GM12865 (cell line): ENCODE data around the gene DHPS.
"Not testable (repeated sequence)": the region's sequence is repeated elsewhere in the genome, so short reads cannot be mapped to it uniquely, and the experiment has no call there.

ENCODE experiments used
- DNase-seq: peaks from one replicate; pipeline ENCODE4 v3.0.0; 2010; ENCODE audit warnings: low read depth
- H3K4me3 ChIP-seq: 2 replicates; pipeline ENCODE4 v1.5.1; 2011; ENCODE audit warnings: mild to moderate bottlenecking, low read depth, low read length, control low read depth
- TF ChIP-seq, protein P1 (sequence below): IDR thresholded peaks from 2 replicates; pipeline ENCODE4 v1.5.1; 2011; ENCODE audit warnings: low read length, control low read depth, low read depth, inconsistent platforms; ENCODE audit not compliant: insufficient read depth; ENCODE audit errors: missing control alignments

The DHPS gene

GRCh38 chr19:12646551-12646950, 35.1 kb downstream of the DHPS start:
- DNase-seq, result no peak
- TF ChIP-seq, protein P1, sequence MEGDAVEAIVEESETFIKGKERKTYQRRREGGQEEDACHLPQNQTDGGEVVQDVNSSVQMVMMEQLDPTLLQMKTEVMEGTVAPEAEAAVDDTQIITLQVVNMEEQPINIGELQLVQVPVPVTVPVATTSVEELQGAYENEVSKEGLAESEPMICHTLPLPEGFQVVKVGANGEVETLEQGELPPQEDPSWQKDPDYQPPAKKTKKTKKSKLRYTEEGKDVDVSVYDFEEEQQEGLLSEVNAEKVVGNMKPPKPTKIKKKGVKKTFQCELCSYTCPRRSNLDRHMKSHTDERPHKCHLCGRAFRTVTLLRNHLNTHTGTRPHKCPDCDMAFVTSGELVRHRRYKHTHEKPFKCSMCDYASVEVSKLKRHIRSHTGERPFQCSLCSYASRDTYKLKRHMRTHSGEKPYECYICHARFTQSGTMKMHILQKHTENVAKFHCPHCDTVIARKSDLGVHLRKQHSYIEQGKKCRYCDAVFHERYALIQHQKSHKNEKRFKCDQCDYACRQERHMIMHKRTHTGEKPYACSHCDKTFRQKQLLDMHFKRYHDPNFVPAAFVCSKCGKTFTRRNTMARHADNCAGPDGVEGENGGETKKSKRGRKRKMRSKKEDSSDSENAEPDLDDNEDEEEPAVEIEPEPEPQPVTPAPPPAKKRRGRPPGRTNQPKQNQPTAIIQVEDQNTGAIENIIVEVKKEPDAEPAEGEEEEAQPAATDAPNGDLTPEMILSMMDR, result no peak
- H3K4me3 ChIP-seq, result no peak overlapping the region

DNA sequence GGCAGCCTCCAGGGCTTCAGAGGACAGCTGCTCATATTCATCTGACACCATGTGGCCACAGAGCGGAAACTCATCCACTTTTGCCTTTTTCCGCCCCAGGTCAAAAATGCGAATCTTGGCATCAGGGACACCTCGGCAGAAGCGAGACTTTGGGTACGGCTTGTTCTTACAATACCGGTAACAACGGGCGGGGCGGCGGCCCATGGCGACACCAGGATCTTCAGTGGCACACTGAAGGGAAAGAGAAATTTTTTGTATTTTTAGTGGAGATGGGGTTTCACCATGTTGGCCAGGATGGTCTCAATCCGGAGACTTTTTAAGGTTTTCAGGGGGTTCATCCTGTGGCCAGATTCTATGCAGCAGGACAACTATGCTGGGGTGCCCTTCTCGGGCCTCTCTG, 38.0 kb downstream of the DHPS start:
- not testable (repeated sequence) for DNase-seq, H3K4me3 ChIP-seq

GRCh38 chr19:12642506-12642905, 39.2 kb downstream of the DHPS start:
- no peak for DNase-seq
- no peak overlapping the region for H3K4me3 ChIP-seq
- TF ChIP-seq, protein P1, result no peak

DNA sequence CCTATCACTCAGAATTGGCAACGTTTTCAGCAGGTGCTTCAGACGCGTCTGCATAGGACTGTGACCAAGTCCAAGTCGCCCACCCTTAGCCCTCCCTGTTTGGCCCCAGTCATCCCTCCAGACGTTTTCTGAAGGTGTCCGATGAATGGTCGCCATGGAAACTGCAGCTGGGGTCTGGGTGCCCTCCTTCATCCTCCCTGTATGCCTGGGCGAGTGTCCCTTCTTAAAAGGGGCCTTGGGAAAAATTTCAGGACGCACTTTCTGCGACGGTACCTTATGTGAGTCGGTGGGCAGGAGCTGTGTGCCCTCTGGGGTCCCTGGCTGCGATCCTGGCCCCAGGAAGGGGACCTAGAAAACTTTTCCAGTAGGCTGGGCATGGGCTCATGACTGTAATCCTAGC, 40.2 kb downstream of the DHPS start:
- H3K4me3 ChIP-seq, result no peak overlapping the region
- no peak for DNase-seq
- TF ChIP-seq, protein P1, result no peak

DNA sequence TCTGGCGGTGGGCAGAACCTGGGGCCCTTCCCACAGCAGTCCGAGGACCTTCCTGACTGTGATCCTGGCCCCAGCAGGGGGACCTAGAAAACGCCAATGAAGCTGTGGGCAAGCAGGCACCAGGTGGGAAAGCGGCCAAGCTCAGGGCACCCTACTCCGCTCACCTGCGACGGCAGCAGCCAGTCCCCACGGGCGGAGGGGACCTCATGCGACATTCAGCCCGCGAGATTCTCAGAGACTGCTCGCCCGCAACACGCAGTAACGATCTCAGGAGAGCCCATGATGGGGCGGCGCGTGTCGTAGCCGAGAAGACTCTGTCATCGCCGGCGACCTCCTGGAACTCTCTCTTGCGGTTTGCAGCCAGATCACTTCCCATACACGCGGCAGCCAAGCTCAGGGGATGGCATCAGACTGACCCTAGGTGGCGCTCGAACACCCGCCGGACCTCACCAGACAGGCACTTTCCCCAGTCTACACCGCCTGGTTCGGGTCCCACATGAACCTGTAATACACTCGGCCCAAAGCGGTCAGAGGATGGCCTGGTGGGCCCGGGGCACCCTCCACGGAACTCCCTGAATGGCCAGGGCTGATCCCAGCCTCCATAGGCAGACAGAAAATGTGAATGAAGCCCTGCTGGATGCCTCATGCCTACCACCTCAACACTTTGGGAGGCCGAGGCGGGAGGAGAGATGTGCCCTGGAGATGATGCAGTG, 41.6 kb downstream of the DHPS start:
- DNase-seq, result peak; percentile 64
- TF ChIP-seq, protein P1, result peak; percentile 27
- H3K4me3 ChIP-seq, result no peak overlapping the region

DNA sequence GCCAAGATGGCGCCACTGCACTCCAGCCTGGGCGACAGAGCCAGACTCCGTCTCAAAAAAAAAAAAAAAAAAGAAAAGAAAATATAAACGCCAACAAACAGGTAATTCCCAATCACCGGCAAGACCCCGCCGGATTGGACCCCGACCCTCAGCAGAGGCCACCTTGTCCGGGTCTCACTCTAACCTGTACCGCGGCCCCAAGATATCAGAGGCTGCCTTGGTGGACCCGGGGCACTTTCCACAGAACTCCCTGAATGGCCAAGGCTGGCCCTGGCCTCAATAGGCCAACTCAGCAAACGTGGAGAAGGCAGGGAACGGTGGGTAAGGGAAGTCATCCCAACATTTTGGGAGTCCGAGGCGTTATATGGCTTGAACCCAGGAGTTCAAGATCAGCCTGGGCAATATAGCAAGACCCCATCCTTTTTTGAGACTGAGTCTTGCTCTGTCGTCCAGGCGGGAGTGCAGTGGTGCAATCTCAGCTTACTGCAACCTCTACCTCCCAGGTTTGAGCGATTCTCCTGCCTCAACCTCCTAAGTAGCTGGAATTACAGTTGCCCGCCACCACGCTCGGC, 43.0 kb downstream of the DHPS start:
- TF ChIP-seq, protein P1, result no peak
- DNase-seq, result no peak

DNA sequence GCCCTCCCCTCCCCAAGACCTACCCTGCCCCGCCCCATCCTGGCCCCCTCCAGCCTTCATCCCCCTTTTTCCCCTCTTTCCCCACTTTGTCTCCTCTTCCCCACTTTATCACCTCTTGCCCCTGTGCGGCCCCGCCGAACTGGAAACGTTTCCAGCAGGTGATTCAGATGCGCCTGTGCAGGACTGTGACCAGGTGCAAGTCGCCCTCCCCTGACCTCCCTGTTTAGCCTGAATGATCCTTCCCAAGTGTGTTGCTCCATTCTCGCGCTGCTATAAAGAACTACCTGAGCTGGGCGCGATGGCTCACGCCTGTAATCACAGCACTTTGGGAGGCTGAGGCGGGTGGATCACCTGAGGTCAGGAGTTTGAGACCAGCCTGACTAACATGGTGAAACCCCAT, 45.0 kb downstream of the DHPS start:
- TF ChIP-seq, protein P1, result no peak
- no peak overlapping the region for H3K4me3 ChIP-seq
- no peak for DNase-seq

More for the DNA sequence above, 43.0 kb downstream of the DHPS start:
- H3K4me3 ChIP-seq, result no peak overlapping the region
